Left lung (tissue), 10 donors: ENCODE data around the gene CDH12. TPM values are rescaled to one million over a fixed set of nuclear protein-coding genes. Genes with fewer than 3 reads are reported as not detected.

Source experiments
- ATAC-seq: fragments of 200-7000 bp; cut with Tn5 transposase; one replicate; pipeline ENCODE4 v1.9.1; 2020; ENCODE audit warnings: moderate library complexity
- DNase-seq, 4 donors: peaks; one replicate each; pipeline ENCODE4 v3.0.0-alpha.2; 2013 to 2020
- H3K27ac ChIP-seq, 2 donors: fragments of 200-600 bp; sonication (generic) in 1 of 2; one replicate each; pipeline versions ENCODE4 v1.5.0 to v1.8.0; 2020 to 2021
- H3K27me3 ChIP-seq, 2 donors: fragments of 200-600 bp; sonication (generic) in 1 of 2; one replicate each; pipeline versions ENCODE4 v1.5.0 to v1.8.0; 2020 to 2021
- H3K36me3 ChIP-seq, 2 donors: fragments of 200-600 bp; sonication (generic) in 1 of 2; one replicate each; pipeline versions ENCODE4 v1.5.0 to v1.8.0; 2020 to 2021
- H3K4me1 ChIP-seq, 2 donors: fragments of 200-600 bp; one replicate each; pipeline ENCODE4 v1.8.0; 2021
- H3K4me3 ChIP-seq, 2 donors: fragments of 200-600 bp; sonication (generic) in 1 of 2; one replicate each; pipeline versions ENCODE4 v1.5.0 to v1.8.0; 2020 to 2021; ENCODE audit warnings: mild to moderate bottlenecking in 1 of 2
- H3K9me3 ChIP-seq, 2 donors: fragments of 200-600 bp; sonication (generic) in 1 of 2; one replicate each; pipeline versions ENCODE4 v1.5.0 to v1.8.0; 2020 to 2021
- CTCF ChIP-seq, 2 donors: fragments of 200-600 bp; sonication (generic) in 1 of 2; IDR thresholded peaks; one replicate each; pipeline versions ENCODE4 v1.5.0 to v1.8.0; 2021; ENCODE audit warnings: antibody characterized with exemption in 2 of 2
- intact Hi-C, 2 donors: fragments of 100-400 bp; cut with DNase I; formaldehyde crosslinking; loops; one replicate each; pipeline versions ENCODE4 v1.11.2 to v1.14.2; 2022
- polyA plus RNA-seq, 6 donors: library from polyadenylated mRNA; unstranded; fragments of 120-200 nt; gene quantifications; one replicate each; pipeline ENCODE4 v1.2.1, GENCODE V29; 2013; ENCODE audit not compliant: insufficient read length in 6 of 6
- total RNA-seq, 2 donors: library from RNA; stranded (reverse); fragmentation: NEBNext Ultra II Directional; extraction: Animal tissue kit (Norgen Biotek cat#: 25700); gene quantifications; one replicate each; pipeline ENCODE4 v1.2.1, GENCODE V29; 2021
- donor health status: DM: no; HTN: yes; CAD: no.
- donor health status: DM: no; HTN: no; CAD: no.

The CDH12 gene
- total and polyA plus RNA-seq, 8 donors, result 2.6 to 6.5 (median 5.2) TPM; not detected in 2

GRCh38 chr5:22079566-22079965, 773.6 kb downstream of the CDH12 start:
- ATAC-seq (no peak), DNase-seq (peak in 2 of 4 donors; percentile 14 to 26)
- intact Hi-C loops, result no loop called here
- no peaks in the 10 kb centered on the region for H3K27me3 ChIP-seq
- TF ChIP-seq CTCF (IDR thresholded peaks at IDR 0.05), result no peak
- no peaks in the 10 kb centered on the region for H3K36me3 ChIP-seq
- H3K27ac ChIP-seq, result no peak overlapping the region
- H3K9me3 ChIP-seq, result no peaks in the 10 kb centered on the region
- no peak overlapping the region for H3K4me3 ChIP-seq
- H3K4me1 ChIP-seq, result no peaks in the 10 kb centered on the region

- Histone ChIP-seq H3K27ac (no peak overlapping the region), H3K9me3 (no peaks in the 10 kb centered on the region), H3K4me1 (no peaks in the 10 kb centered on the region), H3K36me3 (no peaks in the 10 kb centered on the region), H3K27me3 (no peaks in the 10 kb centered on the region), H3K4me3 (no peak overlapping the region)
- no peak for TF ChIP-seq CTCF (IDR thresholded peaks at IDR 0.05)
- no peak for ATAC-seq
- DNase-seq, result no peak
- intact Hi-C loops, result no loop called here
Observed at GRCh38 chr5:22079002-22079401, 774.1 kb downstream of the CDH12 start.

- ATAC-seq (no peak), DNase-seq (no peak)
- Histone ChIP-seq H3K27ac (no peak overlapping the region), H3K36me3 (no peaks in the 10 kb centered on the region), H3K9me3 (no peaks in the 10 kb centered on the region), H3K4me1 (no peaks in the 10 kb centered on the region), H3K4me3 (no peak overlapping the region), H3K27me3 (no peaks in the 10 kb centered on the region)
- TF ChIP-seq CTCF (IDR thresholded peaks at IDR 0.05), result no peak
- intact Hi-C loops, result no loop called here
Observed at GRCh38 chr5:22076586-22076985, 776.6 kb downstream of the CDH12 start.

GRCh38 chr5:22070186-22070728, 782.9 kb downstream of the CDH12 start:
- ATAC-seq (no peak), DNase-seq (no peak)
- no peaks in the 10 kb centered on the region for H3K36me3 ChIP-seq
- intact Hi-C loops, result no loop called here
- TF ChIP-seq CTCF (IDR thresholded peaks at IDR 0.05), result no peak
- H3K27me3 ChIP-seq, result no peaks in the 10 kb centered on the region
- no peaks in the 10 kb centered on the region for H3K9me3 ChIP-seq
- no peak overlapping the region for H3K27ac ChIP-seq
- no peaks in the 10 kb centered on the region for H3K4me1 ChIP-seq
- no peak overlapping the region for H3K4me3 ChIP-seq

- no peaks in the 10 kb centered on the region for H3K36me3 ChIP-seq
- intact Hi-C loops, result no loop called here
- H3K27ac ChIP-seq, result no peak overlapping the region
- ATAC-seq (no peak), DNase-seq (no peak)
- H3K9me3 ChIP-seq, result no peaks in the 10 kb centered on the region
- no peaks in the 10 kb centered on the region for H3K27me3 ChIP-seq
- TF ChIP-seq CTCF (IDR thresholded peaks at IDR 0.05), result no peak
- H3K4me1 ChIP-seq, result no peaks in the 10 kb centered on the region
- no peak overlapping the region for H3K4me3 ChIP-seq
Observed at GRCh38 chr5:22063717-22064116, 789.4 kb downstream of the CDH12 start.
